SU-DHL-6 (cell line): ENCODE measurements around the gene SCN1A.

Experiments
- CTCF ChIP-seq: fragments of 200-600 bp; sonication (generic); IDR thresholded peaks from one replicate; pipeline ENCODE4 v1.5.1; 2017; ENCODE audit warnings: antibody characterized with exemption, mild to moderate bottlenecking, low read length, moderate library complexity; ENCODE audit not compliant: insufficient read depth, poor library complexity, severe bottlenecking
- EZH2phosphoT487 ChIP-seq: fragments of 200-600 bp; sonication (generic), shearing (Covaris generic); conservative IDR thresholded peaks from 2 replicates; pipeline ENCODE4 v1.6.1; 2018; ENCODE audit warnings: mild to moderate bottlenecking, antibody characterized with exemption, low read length, moderate library complexity, mixed read lengths

- TF ChIP-seq CTCF = no peak
- no peak for TF ChIP-seq EZH2phosphoT487
These were observed 10.8 kb upstream of the SCN1A start for GRCh38 chr2:166138667-166139066.
